Fibroblast of peridontal ligament (primary cell): ENCODE results near the gene TGIF1.
"Not testable (repeated sequence)": the region's sequence is repeated elsewhere in the genome, so short reads cannot be mapped to it uniquely, and the experiment has no call there.

ENCODE experiments used
- DNase-seq: peaks from one replicate; pipeline ENCODE4 v3.0.0-alpha.2; 2010; ENCODE audit errors: extremely low read depth

The TGIF1 gene

DNA sequence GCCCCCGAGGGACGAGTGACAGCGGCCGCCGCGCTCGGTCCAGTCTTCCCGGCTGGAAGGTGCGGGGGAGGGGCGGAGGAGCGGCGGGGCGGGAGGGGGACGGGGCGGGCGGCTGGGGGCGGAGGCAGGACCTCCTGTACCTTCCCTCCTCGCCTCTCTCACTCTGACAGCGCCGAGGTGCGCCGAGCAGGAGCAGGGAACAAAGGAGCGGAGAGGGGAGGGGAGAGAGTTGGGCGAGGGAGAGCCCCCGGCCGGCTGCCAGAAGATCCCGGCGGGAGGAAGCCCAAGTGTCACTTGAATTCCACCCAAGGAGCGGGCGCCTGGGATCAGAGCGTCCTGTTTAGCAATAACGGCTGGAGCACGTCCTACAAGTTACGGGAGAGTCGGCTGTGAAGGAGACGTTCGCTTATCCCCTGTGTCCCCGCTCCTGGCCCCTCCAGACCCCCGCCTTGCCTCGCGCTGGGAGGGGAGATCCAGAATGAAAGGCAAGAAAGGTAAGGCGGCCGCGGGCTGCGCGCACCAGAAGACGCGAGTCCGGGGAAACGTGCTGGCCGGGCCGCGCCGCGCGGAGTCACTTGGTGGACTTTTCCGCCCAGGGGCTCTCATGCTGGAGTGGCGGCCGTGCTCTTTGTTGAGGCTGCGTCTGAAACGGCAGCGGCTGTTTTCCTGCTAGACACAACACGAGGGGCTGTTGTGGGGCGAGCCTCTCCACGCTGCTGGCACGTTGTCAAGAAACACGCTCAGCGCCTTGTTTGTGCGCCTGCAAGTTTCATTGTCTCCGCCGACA, at the start of gene TGIF1:
Gene TGIF1 (plus strand): TSS at position 161 of the 787 bp plus-strand sequence. CDS start 318 bp downstream, at position 479.
- DNase-seq: peak; percentile 82

DNA sequence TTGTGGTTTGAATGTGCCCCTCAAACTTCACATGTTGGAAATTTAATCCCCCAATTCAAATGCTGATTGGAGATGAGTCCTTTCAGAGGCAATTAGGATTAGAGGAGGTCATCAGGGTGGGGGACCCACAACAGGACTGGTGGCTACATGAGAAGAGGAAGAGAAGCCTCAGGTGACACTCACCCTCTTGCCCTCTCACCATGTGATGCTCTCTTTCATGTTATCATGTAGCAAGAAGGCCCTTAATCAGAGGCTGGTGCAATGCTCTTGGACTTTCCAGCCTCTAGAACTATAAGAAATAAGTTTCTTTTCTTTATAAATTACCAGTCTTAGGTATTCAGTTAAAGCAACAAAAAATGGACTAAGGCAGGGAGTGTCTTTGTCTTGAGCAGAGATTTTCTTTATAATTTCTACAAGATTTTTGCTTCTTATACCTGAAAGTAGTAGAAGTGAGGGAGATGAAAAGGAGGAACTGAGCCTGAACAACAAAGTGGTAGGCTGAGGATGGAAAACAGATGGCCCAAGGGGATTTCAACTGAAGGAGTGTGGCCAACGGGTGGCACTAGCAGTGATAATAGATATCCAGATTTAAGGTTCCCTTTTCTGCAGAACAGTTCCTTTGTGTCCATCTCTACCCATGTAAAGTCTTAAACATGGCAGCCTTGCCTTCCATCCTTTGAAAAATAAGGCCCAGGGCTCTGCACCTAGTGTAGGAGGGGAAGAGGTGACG, 49.2 kb upstream of the TGIF1 start:
- DNase-seq: no peak

DNA sequence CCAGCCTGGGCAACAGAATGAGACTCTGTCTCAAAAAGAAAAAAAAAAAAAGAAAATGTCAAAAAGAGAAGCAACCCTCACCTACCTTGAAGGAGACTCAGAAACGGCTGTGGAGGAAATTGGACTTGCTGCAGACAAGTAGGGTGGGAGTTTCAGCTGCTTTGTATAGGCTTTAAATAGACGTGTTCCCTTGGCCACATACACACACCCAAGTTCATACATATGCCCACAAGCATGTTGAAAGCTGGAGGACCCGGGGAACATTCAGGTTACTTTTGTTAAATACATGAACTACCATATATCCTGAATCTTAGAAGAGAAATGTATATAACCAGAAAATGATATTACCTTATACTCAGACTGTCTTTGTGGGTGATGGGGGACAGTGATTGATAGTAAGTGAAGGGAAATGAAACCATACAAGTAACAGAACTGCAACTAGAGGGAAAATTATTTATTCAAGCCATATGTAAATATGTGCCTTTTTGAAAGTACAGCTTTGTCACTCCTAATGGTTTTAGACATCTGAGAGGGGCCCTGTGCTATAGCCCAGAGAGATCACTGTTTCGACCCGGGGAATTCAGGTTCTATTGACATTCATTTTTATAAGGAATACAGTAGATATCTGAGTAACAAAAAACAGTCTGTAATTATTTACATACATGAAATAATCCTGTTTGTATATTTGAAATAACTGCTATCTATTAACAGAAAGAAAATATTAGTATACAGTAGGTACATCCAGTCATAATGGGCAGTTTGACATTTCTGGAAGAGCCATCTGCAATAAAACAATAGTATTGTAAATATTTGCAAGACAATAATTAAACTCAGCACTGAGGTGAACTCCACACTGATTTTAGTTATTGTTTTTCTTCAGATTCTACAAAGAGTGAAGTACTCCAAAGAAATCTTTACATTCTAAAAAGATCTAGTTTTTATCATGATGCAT, 48.0 kb upstream of the TGIF1 start:
- no peak for DNase-seq

DNA sequence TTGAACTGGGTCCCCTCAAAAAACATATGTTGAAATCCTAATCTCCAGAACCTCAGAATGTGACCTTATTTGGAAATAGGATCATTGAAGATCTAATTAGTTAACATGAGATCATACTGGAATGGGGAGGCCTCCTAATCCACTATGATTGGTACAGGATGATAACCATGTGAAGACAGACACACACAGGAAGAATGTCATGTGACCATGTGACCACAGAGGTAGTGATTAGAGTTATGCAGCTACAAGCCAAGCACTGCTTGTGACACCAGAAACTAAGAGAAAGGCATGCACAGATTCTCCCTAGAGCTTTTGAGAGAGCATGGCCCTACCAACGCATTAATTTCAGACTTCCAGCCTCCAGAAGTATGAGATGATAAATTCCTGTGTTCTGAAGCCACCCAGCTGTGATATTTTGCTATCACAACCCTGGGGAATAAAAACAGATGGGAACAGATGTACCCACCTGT, 47.0 kb upstream of the TGIF1 start:
- peak; percentile 48 for DNase-seq

DNA sequence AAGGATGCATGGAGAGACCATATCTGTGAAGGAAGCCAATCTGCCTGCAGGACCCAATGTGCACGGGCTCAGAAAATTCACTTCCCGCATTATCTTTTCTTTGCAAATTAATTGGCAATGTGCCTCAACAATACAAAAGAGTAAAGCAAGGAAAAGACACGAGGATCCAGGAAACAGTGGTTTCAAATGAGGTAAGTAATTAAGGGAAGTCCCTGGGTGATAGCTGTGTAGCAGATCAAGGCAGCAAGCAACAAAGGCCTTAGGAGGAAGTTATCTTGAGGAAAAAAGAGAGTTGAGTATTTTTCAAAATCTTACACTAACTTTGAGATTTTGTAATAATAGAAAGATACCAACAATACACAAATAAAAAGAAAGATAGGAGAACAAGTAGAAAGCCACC, 44.3 kb upstream of the TGIF1 start:
- no peak for DNase-seq

DNA sequence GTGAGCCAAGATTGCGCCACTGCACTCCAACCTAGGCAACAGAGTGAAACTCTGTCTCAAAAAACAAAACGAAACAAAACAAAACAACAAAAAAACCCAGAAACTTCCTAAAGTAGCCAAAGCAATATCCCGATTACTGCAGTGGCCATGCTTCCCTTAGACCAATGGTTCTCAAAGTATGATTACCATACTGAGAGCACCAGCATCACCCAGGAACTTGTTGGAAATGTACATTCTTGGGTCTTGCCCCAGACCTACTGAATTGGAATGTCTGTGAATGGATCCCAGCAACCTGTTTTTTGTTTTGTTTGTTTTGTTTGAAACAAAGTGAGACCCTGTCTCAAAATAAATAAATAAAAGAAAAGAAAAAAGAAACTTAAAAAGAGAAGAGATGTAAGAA, 41.9 kb upstream of the TGIF1 start:
- no peak for DNase-seq

DNA sequence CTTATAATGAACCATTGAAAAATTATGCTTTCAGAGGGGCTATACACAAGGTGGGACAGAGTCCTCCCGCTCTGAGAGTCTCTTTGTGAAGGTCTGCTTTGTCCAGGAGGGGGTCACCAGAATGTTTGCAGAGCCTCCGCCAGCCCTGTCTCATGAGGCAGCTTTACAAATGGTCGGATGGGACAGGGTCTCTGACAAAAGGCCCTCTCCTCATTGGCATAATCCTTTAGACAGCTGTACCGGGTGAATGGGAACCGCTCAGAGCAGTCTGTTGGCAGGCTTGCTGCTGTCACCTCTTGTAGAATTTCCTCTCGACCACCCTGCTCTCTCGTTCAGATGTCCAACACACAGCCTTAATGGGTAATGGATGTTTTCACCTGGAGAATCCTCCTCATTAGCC, 40.2 kb upstream of the TGIF1 start:
- no peak for DNase-seq

DNA sequence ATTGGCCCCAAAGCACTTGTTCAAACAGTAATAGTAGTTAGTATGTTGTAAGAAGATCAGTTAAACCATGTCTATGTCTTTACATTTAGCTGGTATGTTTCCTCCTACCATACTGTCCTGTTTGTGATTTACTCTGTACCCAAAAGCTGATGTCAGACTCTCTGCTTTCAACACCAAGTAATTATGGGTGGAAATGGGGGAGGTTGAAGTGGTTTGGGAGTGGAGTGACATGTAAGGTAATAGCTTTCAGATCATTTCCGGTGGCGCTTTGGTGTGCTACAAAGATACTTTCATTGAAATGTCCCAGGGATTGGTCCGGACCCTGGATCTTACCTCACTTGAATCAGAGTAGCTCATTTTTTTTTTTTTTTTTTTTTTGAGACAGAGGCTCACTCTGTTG, 39.7 kb upstream of the TGIF1 start:
- no peak for DNase-seq

DNA sequence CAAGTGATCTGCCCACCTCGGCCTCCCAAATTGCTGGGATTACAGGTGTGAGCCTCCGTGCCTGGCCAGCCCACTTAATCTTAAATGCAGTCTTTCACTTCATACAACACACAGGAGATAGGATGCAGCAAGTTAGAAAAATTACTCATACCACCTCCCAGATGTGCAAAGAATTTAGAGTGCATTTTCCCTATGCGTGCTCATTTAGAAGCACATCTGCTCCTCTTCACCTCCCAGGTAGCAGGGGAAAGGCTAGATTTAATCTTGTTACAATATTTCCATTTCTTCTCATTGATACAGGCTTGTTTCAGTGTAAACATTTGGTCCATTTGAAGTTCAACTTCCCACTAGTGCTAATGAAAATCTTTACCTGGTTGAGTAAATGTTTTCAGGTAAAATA, 39.1 kb upstream of the TGIF1 start:
- not testable (repeated sequence) for DNase-seq

DNA sequence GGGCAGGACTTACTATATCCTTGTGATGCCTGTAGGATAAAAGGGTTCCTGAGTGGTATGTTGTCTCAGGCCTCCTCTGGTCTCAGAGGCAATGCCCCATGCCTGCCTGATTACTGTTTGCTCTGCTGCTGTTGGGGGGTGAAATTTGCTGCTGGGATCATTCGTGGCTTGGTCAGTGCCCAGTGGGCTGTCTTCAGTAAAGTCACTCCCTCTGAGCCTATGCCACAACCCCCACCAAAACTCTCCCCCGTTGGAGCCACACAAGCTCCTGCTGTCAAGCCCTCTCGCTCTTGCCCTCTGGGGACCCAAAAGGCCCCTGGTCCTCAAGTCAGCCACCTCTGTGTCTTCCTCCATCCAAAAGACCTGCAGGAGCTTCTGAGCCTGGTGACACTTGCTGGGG, 38.6 kb upstream of the TGIF1 start:
- DNase-seq: no peak

DNA sequence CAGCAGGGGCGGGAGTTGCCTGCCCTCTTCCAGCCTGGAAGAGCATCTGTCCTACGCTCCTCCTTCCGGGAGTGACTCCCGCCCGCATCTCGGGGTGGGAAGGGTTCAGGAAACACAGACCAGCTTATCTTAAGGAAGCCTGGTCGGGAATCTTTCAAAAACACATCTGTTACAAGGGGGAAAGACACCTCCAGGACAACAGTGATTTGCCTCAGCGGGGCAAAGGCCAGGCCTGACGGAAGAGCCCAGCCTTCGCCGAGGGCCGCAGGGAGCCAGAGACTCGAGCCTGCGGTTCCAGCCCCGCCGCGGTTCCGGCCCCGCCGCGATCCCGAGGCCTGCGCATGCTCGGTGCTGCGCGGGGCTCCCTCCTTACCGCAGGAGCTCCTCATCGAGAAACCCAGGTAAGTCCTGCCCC, 38.1 kb upstream of the TGIF1 start:
- peak; percentile 6 for DNase-seq

DNA sequence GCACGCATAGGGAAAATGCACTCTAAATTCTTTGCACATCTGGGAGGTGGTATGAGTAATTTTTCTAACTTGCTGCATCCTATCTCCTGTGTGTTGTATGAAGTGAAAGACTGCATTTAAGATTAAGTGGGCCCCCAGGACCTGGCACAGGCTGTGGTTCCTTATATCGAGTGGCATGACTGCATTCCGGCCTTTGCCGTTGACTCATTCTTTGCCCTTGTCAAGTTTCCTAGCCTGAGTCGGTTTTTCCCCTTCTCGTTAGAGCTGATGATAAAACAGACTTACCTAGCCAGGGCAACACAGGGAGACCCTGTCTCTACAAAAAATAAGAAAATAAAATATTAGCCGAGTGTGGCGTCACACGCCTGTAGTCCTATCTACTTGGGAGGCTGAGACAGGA, 37.4 kb upstream of the TGIF1 start:
- DNase-seq: peak; percentile 5

DNA sequence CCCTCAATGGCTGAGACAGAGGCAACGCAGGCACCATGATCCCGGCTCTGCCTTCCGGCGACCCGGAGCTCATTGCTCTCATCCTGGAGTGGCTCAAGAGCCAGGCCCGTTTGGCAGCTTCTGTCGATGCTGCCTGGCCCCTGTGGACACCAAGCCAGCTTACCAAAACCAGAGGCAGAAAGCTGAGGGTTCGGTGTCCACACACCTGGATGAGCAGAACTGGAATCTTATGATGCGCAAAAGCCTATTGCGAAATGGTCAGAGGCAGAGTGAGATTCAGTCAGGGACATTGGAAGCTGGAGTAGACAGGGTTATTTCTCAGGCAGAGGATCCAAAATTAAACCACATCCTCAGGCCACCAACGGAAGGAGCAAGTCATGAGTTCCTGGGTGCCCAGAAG, 34.9 kb upstream of the TGIF1 start:
- DNase-seq: no peak

DNA sequence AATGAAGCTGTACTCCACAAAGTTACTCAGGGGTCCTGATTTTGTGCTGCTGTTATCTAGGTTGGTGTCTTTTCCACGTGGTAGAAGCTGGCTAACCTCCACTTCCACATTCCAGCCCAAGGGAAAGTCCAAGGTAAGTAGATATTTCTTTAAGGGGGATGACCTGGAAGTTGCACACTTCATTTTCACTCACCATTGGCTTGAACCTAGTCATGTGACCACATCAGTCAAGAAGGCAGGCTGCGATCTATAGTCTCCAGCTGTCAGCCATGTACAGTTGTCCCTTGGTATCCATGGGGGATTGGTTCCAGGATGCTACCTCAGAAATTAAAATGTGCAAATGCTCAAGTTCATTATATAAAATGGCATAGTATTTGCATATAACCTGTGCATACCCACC, 31.9 kb upstream of the TGIF1 start:
- DNase-seq: no peak

DNA sequence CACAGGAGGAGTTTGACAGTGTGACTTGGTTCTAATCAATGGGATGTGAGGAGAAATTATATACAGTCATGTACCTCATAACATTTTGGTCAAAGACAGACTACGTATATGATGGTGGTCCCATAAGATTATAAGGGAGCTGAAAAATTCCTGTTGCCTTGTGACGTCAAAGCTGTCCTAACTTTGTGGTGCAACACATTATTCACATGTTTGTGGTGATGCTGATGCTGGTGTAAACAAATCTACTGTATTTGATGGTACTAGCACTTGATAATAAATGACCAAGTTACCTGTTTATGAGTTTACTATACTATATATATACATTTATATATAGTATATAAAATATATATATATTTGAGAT, 29.1 kb upstream of the TGIF1 start:
- DNase-seq: no peak

DNA sequence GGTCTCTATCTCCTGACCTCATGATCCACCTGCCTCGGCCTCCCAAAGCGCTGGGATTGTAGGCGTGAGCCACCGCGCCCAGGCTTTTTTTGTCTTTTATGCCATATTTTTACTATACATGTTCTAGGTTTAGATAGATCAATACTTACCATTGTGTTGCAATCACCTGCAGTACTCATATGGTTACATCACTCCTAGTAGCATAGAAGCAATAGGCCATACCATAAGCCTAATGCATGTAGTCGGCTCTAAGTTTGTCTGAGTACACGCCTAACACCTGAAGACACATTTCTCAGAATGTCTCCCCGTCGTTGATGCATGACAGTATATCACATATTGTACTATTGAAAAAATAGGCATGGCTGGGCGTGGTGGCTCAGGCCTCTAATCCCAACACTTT, 27.1 kb upstream of the TGIF1 start:
- no peak for DNase-seq

DNA sequence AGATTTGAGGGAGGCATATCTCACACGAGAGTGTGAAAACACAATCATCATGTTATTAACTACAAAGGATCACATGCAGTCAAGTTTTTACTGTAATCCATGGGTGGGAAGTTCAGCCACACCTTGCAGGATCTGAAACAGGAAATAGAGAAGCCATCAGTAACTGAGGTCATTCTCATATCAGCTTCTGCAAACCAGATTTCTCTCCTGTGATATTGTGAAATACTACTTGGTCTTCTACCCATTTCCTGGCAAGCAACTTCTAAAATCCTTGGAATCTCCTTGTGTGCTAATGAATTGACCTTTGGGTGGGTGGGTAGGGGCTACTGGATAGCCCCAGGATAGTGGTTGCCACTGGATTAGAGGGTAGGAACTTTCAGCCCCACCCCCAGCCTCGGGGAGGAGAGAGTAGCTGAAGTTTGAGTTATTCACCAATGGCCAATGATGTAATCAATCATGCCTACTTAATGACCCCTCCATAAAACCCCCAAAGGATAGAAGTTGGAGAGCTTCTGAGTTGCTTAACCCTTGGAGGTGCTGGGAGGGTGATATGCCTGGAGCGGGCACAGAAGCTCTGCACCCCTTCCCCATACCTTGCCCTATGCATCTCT, 25.6 kb upstream of the TGIF1 start:
- no peak for DNase-seq

DNA sequence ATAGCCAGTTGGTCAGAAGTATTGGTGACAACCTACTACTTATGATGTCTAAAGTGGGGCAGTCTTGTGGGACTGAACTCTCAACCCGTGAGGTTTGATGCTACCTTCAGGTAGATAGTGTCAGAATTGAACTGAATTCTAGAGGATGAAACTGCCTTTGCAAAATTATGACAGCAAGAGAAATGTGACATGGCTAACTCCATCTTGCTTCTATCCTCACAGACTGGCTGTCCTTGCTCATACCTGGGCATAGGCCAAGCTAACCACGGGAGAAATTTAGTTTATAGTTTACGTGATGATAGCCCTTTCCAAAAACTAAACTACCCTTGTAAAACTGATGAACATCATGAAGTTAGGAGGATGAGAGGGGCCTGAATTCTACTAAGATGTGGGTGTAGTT, 24.9 kb upstream of the TGIF1 start:
- DNase-seq: no peak

DNA sequence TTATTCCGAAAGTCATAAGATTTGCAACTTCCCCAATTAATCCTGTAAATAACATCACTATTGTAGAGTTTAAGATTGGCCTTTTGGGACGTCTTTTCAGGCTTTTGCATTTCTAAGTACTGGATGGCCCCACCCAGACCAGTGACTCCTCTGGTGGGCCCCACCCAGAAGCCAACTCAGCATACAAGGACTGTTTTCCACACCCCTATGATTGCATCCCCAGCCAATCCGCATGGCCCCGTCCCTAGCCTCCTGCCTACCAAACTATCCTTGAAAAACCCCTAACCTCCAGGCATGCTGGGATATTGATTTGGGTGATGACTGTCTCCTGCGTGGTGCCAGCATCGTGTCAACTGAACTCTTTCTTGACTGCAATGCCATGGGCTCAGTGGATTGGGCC, 24.5 kb upstream of the TGIF1 start:
- no peak for DNase-seq

DNA sequence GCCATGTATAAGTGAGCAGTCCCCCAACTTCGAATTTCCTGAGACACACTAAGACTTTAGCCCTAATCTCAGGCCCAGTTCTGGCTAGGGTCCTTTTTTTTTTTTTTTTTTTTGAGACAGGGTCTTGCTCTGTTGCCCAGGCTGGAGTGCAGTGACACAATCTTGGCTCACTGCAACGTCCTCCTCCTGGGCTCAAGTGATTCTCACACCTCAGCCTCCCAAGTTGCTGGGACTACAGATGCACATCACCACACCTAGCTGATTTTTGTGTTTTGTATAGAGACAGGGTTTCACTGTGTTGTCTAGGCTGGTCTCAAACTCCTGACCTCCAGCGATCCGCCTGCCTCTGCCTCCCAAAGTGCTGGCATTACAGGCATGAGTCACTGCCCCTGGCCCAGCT, 23.9 kb upstream of the TGIF1 start:
- DNase-seq: no peak

DNA sequence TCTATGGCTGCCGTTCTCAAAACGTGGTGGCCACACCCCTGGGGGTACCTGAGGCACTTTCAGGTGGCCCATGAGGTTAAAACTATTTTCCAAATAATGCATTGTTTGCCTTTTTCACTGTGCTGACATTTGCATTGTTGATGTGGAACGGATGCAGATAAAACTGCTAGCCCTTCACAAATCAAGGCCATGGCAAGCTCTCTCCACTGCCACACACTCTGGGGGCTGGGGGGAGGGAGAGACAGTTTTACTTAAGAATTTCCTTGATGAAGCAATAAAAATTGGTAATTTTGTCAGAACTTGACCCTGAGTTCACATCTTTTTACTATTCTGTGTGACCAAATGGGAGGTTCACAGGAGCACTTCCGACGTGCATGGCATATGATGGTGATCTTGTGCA, 22.0 kb upstream of the TGIF1 start:
- DNase-seq: no peak

DNA sequence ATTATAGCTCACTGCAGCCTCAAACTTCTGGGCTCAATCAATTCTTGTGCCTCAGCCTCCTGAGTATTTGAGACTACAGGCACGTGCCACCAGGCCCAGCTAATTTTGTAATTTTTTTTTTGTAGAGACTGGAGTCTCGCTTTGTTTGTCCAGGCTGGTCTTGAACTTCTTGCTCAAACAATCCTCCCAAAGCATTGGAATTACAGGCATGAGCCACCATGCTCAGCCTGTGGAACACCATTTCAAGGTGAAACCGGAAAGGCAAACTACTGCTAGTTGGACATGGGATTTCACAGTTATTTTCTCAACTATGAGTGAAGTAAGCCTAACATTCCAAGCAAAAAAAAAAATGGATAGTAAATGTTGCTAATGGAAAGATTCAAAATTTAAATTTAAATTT, 20.9 kb upstream of the TGIF1 start:
- no peak for DNase-seq
